Islet of Langerhans (tissue), 1 donor: ENCODE measurements around the gene TOM1L2.
A peak's percentile ranks its signal among the peaks of the same experiment; 100 is the strongest.

ENCODE experiments used
- FAIRE-seq: peaks from one replicate; lab custom pipeline; 2011; peaks lifted over from hg19 to GRCh38; lab: Jason Lieb, UNC

The TOM1L2 gene

GRCh38 chr17:17835415-17836249 is 136.6 kb downstream of the TOM1L2 start:
- no peak for FAIRE-seq

GRCh38 chr17:17834974-17835373 is 137.2 kb downstream of the TOM1L2 start:
- no peak for FAIRE-seq

- no peak for FAIRE-seq
These were observed 138.4 kb downstream of the TOM1L2 start for GRCh38 chr17:17833658-17834357.

- FAIRE-seq, result no peak
These were observed 140.2 kb downstream of the TOM1L2 start for GRCh38 chr17:17832032-17832363.

- no peak for FAIRE-seq
These were observed 140.8 kb downstream of the TOM1L2 start for GRCh38 chr17:17831208-17832031.

GRCh38 chr17:17830740-17831207 is 141.4 kb downstream of the TOM1L2 start:
- no peak for FAIRE-seq

GRCh38 chr17:17830269-17830567 is 142.0 kb downstream of the TOM1L2 start:
- no peak for FAIRE-seq

GRCh38 chr17:17827826-17828621 is 144.2 kb downstream of the TOM1L2 start:
- no peak for FAIRE-seq

GRCh38 chr17:17826942-17827785 is 145.0 kb downstream of the TOM1L2 start:
- FAIRE-seq, result no peak

- no peak for FAIRE-seq
These were observed 145.9 kb downstream of the TOM1L2 start for GRCh38 chr17:17826342-17826713.

GRCh38 chr17:17824783-17825614 is 147.2 kb downstream of the TOM1L2 start:
- FAIRE-seq, result no peak

- FAIRE-seq, result no peak
These were observed 147.9 kb downstream of the TOM1L2 start for GRCh38 chr17:17824119-17824782.

- FAIRE-seq, result no peak
These were observed 148.6 kb downstream of the TOM1L2 start for GRCh38 chr17:17823433-17824118.

- no peak for FAIRE-seq
These were observed 149.6 kb downstream of the TOM1L2 start for GRCh38 chr17:17822616-17823015.

- FAIRE-seq, result no peak
These were observed 150.0 kb downstream of the TOM1L2 start for GRCh38 chr17:17822189-17822588.

- FAIRE-seq, result no peak
These were observed 151.6 kb downstream of the TOM1L2 start for GRCh38 chr17:17820463-17821158.

- FAIRE-seq, result no peak
These were observed 152.2 kb downstream of the TOM1L2 start for GRCh38 chr17:17820046-17820445.

GRCh38 chr17:17819561-17819995 is 152.6 kb downstream of the TOM1L2 start:
- peak; percentile 58 for FAIRE-seq
